ENCODE data around the gene C1QTNF9B. TPM values are rescaled to one million over a fixed set of nuclear protein-coding genes. Genes with fewer than 3 reads are reported as not detected.
"Not testable (repeated sequence)": the region's sequence is repeated elsewhere in the genome, so short reads cannot be mapped to it uniquely, and the experiment has no call there.

C1QTNF9B gene
- total RNA-seq, 2 donors from 2014 or later = not detected

DNA sequence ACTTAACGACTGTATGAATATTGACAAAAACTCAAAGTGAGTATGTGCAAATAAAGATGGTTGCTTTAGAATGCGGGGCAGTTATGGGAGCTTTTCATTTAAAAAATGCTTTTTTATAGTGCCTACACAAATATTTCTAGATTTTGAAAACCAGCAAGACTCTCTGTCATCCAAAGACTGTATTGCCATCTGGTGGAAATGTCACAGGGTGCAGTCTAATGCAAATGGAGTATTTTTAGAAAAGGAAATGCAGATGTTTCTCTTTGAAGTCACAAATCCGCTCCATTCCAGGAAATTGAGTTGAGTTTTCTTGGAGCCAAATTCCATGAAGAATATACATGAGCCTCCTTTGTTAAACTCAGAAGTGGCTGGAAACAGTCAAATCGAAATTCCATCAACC is 2.3 kb upstream of the C1QTNF9B start:
- no peak overlapping the region for H3K27ac Mint-ChIP-seq
- H3K27me3 Mint-ChIP-seq (ENCODE audit: insufficient read depth) = peaks cover 27% of the 10 kb centered on the region
- no peaks in the 10 kb centered on the region for H3K36me3 ChIP-seq (ENCODE audit: control insufficient read depth, insufficient read depth, low read length)
- H3K9me3 Mint-ChIP-seq = no peaks in the 10 kb centered on the region
- no peak overlapping the region for H3K4me3 Mint-ChIP-seq
- H3K9me3 ChIP-seq (ENCODE audit: control insufficient read depth, low read length) = no peaks in the 10 kb centered on the region
- no peak overlapping the region for H3K9ac ChIP-seq (ENCODE audit: extremely low read depth, low read length, poor library complexity, severe bottlenecking)
- no peak overlapping the region for H3K27ac ChIP-seq (ENCODE audit: low read depth, low read length)
- no peak overlapping the region for H3K4me3 ChIP-seq (ENCODE audit: low read length)
- TF ChIP-seq, protein P1, sequence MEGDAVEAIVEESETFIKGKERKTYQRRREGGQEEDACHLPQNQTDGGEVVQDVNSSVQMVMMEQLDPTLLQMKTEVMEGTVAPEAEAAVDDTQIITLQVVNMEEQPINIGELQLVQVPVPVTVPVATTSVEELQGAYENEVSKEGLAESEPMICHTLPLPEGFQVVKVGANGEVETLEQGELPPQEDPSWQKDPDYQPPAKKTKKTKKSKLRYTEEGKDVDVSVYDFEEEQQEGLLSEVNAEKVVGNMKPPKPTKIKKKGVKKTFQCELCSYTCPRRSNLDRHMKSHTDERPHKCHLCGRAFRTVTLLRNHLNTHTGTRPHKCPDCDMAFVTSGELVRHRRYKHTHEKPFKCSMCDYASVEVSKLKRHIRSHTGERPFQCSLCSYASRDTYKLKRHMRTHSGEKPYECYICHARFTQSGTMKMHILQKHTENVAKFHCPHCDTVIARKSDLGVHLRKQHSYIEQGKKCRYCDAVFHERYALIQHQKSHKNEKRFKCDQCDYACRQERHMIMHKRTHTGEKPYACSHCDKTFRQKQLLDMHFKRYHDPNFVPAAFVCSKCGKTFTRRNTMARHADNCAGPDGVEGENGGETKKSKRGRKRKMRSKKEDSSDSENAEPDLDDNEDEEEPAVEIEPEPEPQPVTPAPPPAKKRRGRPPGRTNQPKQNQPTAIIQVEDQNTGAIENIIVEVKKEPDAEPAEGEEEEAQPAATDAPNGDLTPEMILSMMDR (conservative IDR thresholded peaks at IDR 0.05) = peak; percentile 72
- no peaks in the 10 kb centered on the region for H3K4me1 ChIP-seq (ENCODE audit: control insufficient read depth, insufficient read depth, low read length)
- WGBS, 2 experiments (ENCODE audit: insufficient coverage in 1 of 2, insufficient read length in 1 of 2) = 58 to 69% methylated on average over 2 to 4 of the region's 4 CpGs
- H3K27me3 ChIP-seq (ENCODE audit: control insufficient read depth, insufficient read depth, low read length, poor library complexity, severe bottlenecking) = peaks cover 23% of the 10 kb centered on the region
- no peaks in the 10 kb centered on the region for H3K36me3 Mint-ChIP-seq (ENCODE audit: low read depth)
- DNase-seq = no peak
- peaks cover 3% of the 10 kb centered on the region for H3K4me1 Mint-ChIP-seq

GRCh38 chr13:23898101-23898500 is 799 bp upstream of the C1QTNF9B start:
- H3K4me1 Mint-ChIP-seq = peaks cover 3% of the 10 kb centered on the region
- H3K4me3 Mint-ChIP-seq = no peak overlapping the region
- H3K36me3 ChIP-seq (ENCODE audit: control insufficient read depth, insufficient read depth, low read length) = no peaks in the 10 kb centered on the region
- H3K9me3 Mint-ChIP-seq = no peaks in the 10 kb centered on the region
- peaks cover 20% of the 10 kb centered on the region for H3K27me3 ChIP-seq (ENCODE audit: control insufficient read depth, insufficient read depth, low read length, poor library complexity, severe bottlenecking)
- no peak overlapping the region for H3K27ac Mint-ChIP-seq
- TF ChIP-seq, protein P1 (conservative IDR thresholded peaks at IDR 0.05) = no peak
- no peaks in the 10 kb centered on the region for H3K9me3 ChIP-seq (ENCODE audit: control insufficient read depth, low read length)
- H3K4me1 ChIP-seq (ENCODE audit: control insufficient read depth, insufficient read depth, low read length) = no peaks in the 10 kb centered on the region
- H3K27ac ChIP-seq (ENCODE audit: low read depth, low read length) = no peak overlapping the region
- H3K27me3 Mint-ChIP-seq (ENCODE audit: insufficient read depth) = peaks cover 20% of the 10 kb centered on the region
- H3K4me3 ChIP-seq (ENCODE audit: low read length) = no peak overlapping the region
- H3K9ac ChIP-seq (ENCODE audit: extremely low read depth, low read length, poor library complexity, severe bottlenecking) = no peak overlapping the region
- WGBS, 2 experiments (ENCODE audit: insufficient coverage in 1 of 2, insufficient read length in 1 of 2) = 89 to 100% methylated on average over 5 to 8 of the region's 8 CpGs
- no peaks in the 10 kb centered on the region for H3K36me3 Mint-ChIP-seq (ENCODE audit: low read depth)
- no peak for DNase-seq

GRCh38 chr13:23894746-23895145 is 2.6 kb downstream of the C1QTNF9B start:
- H3K4me3 Mint-ChIP-seq; H3K27me3 ChIP-seq (ENCODE audit: control insufficient read depth, insufficient read depth, low read length, poor library complexity, severe bottlenecking); DNase-seq; H3K27ac ChIP-seq (ENCODE audit: low read depth, low read length); H3K4me1 Mint-ChIP-seq; H3K27me3 Mint-ChIP-seq (ENCODE audit: insufficient read depth); H3K36me3 Mint-ChIP-seq (ENCODE audit: low read depth); H3K4me3 ChIP-seq (ENCODE audit: low read length); H3K4me1 ChIP-seq (ENCODE audit: control insufficient read depth, insufficient read depth, low read length); H3K9me3 ChIP-seq (ENCODE audit: control insufficient read depth, low read length); H3K36me3 ChIP-seq (ENCODE audit: control insufficient read depth, insufficient read depth, low read length); H3K27ac Mint-ChIP-seq; H3K9me3 Mint-ChIP-seq; H3K9ac ChIP-seq (ENCODE audit: extremely low read depth, low read length, poor library complexity, severe bottlenecking): not testable (repeated sequence)
- 86 to 100% methylated on average over 1 to 7 of the region's 12 CpGs for WGBS, 2 experiments (ENCODE audit: insufficient coverage in 1 of 2, insufficient read length in 1 of 2)

DNA sequence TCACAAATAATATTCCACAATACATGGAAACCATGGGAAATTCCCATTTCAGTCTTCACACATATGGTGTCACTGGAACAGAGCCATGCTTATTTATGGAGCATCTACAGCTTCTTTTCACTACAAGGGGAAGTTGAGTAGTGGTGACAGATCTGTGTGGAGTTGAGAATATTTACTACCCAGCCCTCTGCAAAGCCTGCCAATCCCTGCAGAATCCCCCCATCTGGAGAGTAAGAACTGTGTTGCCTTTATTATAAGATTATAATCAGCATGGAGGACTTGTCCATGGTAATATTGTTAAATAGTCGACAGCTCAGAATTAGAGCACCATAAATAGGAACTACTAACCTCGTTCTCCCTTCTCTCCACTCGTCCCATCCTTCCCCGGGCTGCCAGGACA is 3.5 kb downstream of the C1QTNF9B start:
- not testable (repeated sequence) for H3K36me3 Mint-ChIP-seq (ENCODE audit: low read depth); H3K36me3 ChIP-seq (ENCODE audit: control insufficient read depth, insufficient read depth, low read length); H3K4me3 Mint-ChIP-seq; H3K9ac ChIP-seq (ENCODE audit: extremely low read depth, low read length, poor library complexity, severe bottlenecking); H3K4me1 ChIP-seq (ENCODE audit: control insufficient read depth, insufficient read depth, low read length); H3K27me3 ChIP-seq (ENCODE audit: control insufficient read depth, insufficient read depth, low read length, poor library complexity, severe bottlenecking); H3K27ac Mint-ChIP-seq; DNase-seq; H3K9me3 ChIP-seq (ENCODE audit: control insufficient read depth, low read length); H3K4me1 Mint-ChIP-seq; H3K27me3 Mint-ChIP-seq (ENCODE audit: insufficient read depth); H3K27ac ChIP-seq (ENCODE audit: low read depth, low read length); H3K9me3 Mint-ChIP-seq; H3K4me3 ChIP-seq (ENCODE audit: low read length)
- no CpG with 5 or more reads among the region's 4 CpGs for WGBS, 2 experiments (ENCODE audit: insufficient coverage in 1 of 2, insufficient read length in 1 of 2)

All from endodermal cell (in vitro differentiated cells).